ENCODE data around the gene DNAJA1.
"Not testable (repeated sequence)": the region's sequence is repeated elsewhere in the genome, so short reads cannot be mapped to it uniquely, and the experiment has no call there.

DNAJA1 gene

GRCh38 chr9:33024966-33025571 is at the start of gene DNAJA1:
DNAJA1 (plus strand) TSS chr9:33025273; CDS start chr9:33026485, 1,212 bp downstream.
- TF ChIP-seq CTCF (IDR thresholded peaks at IDR 0.05): no peak
- peak within 1 kb of the TSS; percentile 87 for H3K4me3 ChIP-seq
- peak; percentile 97 for DNase-seq (ENCODE audit: low spot score)
- H3K27ac ChIP-seq: peak within 1 kb of the TSS; percentile 90 to 97

- Histone ChIP-seq H3K27ac (no peak overlapping the region), H3K4me3 (no peak overlapping the region)
- DNase-seq (ENCODE audit: low spot score): no peak
- TF ChIP-seq CTCF (IDR thresholded peaks at IDR 0.05): no peak
Observed at GRCh38 chr9:32978051-32978450, 47.0 kb upstream of the DNAJA1 start.

- H3K4me3 ChIP-seq: no peak overlapping the region
- no peak overlapping the region for H3K27ac ChIP-seq
- no peak for TF ChIP-seq CTCF (IDR thresholded peaks at IDR 0.05)
- DNase-seq (ENCODE audit: low spot score): no peak
Observed at GRCh38 chr9:32986971-32987370, 38.1 kb upstream of the DNAJA1 start.

- TF ChIP-seq CTCF (IDR thresholded peaks at IDR 0.05): no peak
- no peak overlapping the region for H3K4me3 ChIP-seq
- no peak for DNase-seq (ENCODE audit: low spot score)
- H3K27ac ChIP-seq: no peak overlapping the region
Observed at GRCh38 chr9:32989660-32990059, 35.4 kb upstream of the DNAJA1 start.

- TF ChIP-seq CTCF (IDR thresholded peaks at IDR 0.05): no peak
- no peak for DNase-seq (ENCODE audit: low spot score)
- Histone ChIP-seq H3K4me3 (no peak overlapping the region), H3K27ac (no peak overlapping the region)
Observed at GRCh38 chr9:32991897-32992594, 33.0 kb upstream of the DNAJA1 start.

GRCh38 chr9:32992595-32993238 is 32.4 kb upstream of the DNAJA1 start:
- no peak for DNase-seq (ENCODE audit: low spot score)
- H3K27ac ChIP-seq: no peak overlapping the region

GRCh38 chr9:33000682-33001055 is 24.4 kb upstream of the DNAJA1 start:
- Histone ChIP-seq H3K27ac (peak overlapping the region; percentile 68 to 86), H3K4me3 (peak overlapping the region; percentile 77)
- not testable (repeated sequence) for DNase-seq (ENCODE audit: low spot score)

More at GRCh38 chr9:32992595-32993238, 32.4 kb upstream of the DNAJA1 start:
- TF ChIP-seq CTCF (IDR thresholded peaks at IDR 0.05): no peak
- no peak overlapping the region for H3K4me3 ChIP-seq

- DNase-seq (ENCODE audit: low spot score): not testable (repeated sequence)
Observed at GRCh38 chr9:33005335-33005734, 19.7 kb upstream of the DNAJA1 start.

More at GRCh38 chr9:33005335-33005734, 19.7 kb upstream of the DNAJA1 start:
- H3K27ac ChIP-seq, H3K4me3 ChIP-seq: not testable (repeated sequence)

Measured in coronary artery (tissue), 2 donors.